HAP-1 (cell line): ENCODE data around the gene HILPDA.
A peak's percentile ranks its signal among the peaks of the same experiment; 100 is the strongest.
"Not testable (repeated sequence)": the region's sequence is repeated elsewhere in the genome, so short reads cannot be mapped to it uniquely, and the experiment has no call there.

ENCODE experiments used
- DNase-seq, 2 experiments: peaks; one replicate each; pipeline ENCODE4 v3.0.0-alpha.2; 2016 to 2020; ENCODE audit warnings: low spot score in 2 of 2
- H3K27me3 ChIP-seq: fragments of 250-450 bp; sonication (Bioruptor Pico); 2 replicates; pipeline ENCODE4 v1.5.1; 2020; ENCODE audit warnings: low read depth, mild to moderate bottlenecking, moderate library complexity
- H3K36me3 ChIP-seq: fragments of 250-450 bp; sonication (Bioruptor Pico); replicated peaks from 2 replicates; pipeline ENCODE4 v1.5.1; 2020; ENCODE audit warnings: mild to moderate bottlenecking
- H3K4me1 ChIP-seq: fragments of 250-450 bp; sonication (Bioruptor Pico); 2 replicates; pipeline ENCODE4 v1.5.1; 2020; ENCODE audit warnings: mild to moderate bottlenecking
- H3K4me3 ChIP-seq: fragments of 250-450 bp; sonication (Bioruptor Pico); 2 replicates; pipeline ENCODE4 v1.5.1; 2020; ENCODE audit warnings: mild to moderate bottlenecking, moderate library complexity
- H3K9me3 ChIP-seq: fragments of 250-450 bp; sonication (Bioruptor Pico); 2 replicates; pipeline ENCODE4 v1.5.1; 2020; ENCODE audit warnings: mild to moderate bottlenecking, moderate library complexity
- in situ Hi-C: fragments of 300-500 bp; cut with MboI; formaldehyde crosslinking; loops from 3 replicates; pipeline ENCODE4 v1.14.3; 2020; ENCODE audit warnings: low sequenced_read_pairs, inconsistent platforms, mixed read lengths

HILPDA gene

GRCh38 chr7:128459394-128459878 lies 3.8 kb downstream of the HILPDA start:
- DNase-seq, result peak; percentile 68 to 76

GRCh38 chr7:128462460-128462859 lies 6.8 kb downstream of the HILPDA start:
- H3K36me3 ChIP-seq, result peaks cover 8% of the 10 kb centered on the region
- no peak overlapping the region for H3K4me3 ChIP-seq
- H3K9me3 ChIP-seq, result no peaks in the 10 kb centered on the region
- DNase-seq, result no peak
- in situ Hi-C loops, result no loop called here
- no peaks in the 10 kb centered on the region for H3K27me3 ChIP-seq
- peaks cover 6% of the 10 kb centered on the region for H3K4me1 ChIP-seq

More at GRCh38 chr7:128459394-128459878, 3.8 kb downstream of the HILPDA start:
- Histone ChIP-seq H3K4me3 (no peak overlapping the region), H3K27me3 (no peaks in the 10 kb centered on the region), H3K4me1 (peaks cover 18% of the 10 kb centered on the region), H3K9me3 (no peaks in the 10 kb centered on the region), H3K36me3 (peaks cover 11% of the 10 kb centered on the region)
- in situ Hi-C loops, result no loop called here

- H3K36me3 ChIP-seq, H3K4me3 ChIP-seq, in situ Hi-C loops, H3K9me3 ChIP-seq, H3K27me3 ChIP-seq, H3K4me1 ChIP-seq, DNase-seq: not testable (repeated sequence)
These were observed 7.7 kb downstream of the HILPDA start for GRCh38 chr7:128463345-128463744.

GRCh38 chr7:128463933-128464332 lies 8.3 kb downstream of the HILPDA start:
- H3K36me3 ChIP-seq, H3K4me3 ChIP-seq, in situ Hi-C loops, H3K27me3 ChIP-seq, H3K4me1 ChIP-seq, H3K9me3 ChIP-seq: not testable (repeated sequence)
- peak; percentile 35 to 53 for DNase-seq

- H3K27me3 ChIP-seq, in situ Hi-C loops, H3K9me3 ChIP-seq, H3K36me3 ChIP-seq, DNase-seq, H3K4me3 ChIP-seq, H3K4me1 ChIP-seq: not testable (repeated sequence)
These were observed 11.2 kb downstream of the HILPDA start for GRCh38 chr7:128466871-128467270.

- H3K27me3 ChIP-seq, H3K9me3 ChIP-seq, in situ Hi-C loops: not testable (repeated sequence)
- peak; percentile 91 to 97 for DNase-seq
- Histone ChIP-seq H3K36me3 (peaks cover 11% of the 10 kb centered on the region), H3K4me3 (peak within 1 kb of the TSS; percentile 97), H3K4me1 (peaks cover 11% of the 10 kb centered on the region)
These were observed 21.0 kb downstream of the HILPDA start, which contains the start of gene METTL2B for GRCh38 chr7:128476402-128477335. Gene METTL2B, plus strand, starts transcription at chr7:128476748. Its CDS starts 18 bp downstream, at chr7:128476766.

- Histone ChIP-seq H3K4me3 (peak overlapping the region; percentile 97), H3K4me1 (peaks cover 11% of the 10 kb centered on the region), H3K36me3 (peaks cover 13% of the 10 kb centered on the region)
- DNase-seq, H3K27me3 ChIP-seq, in situ Hi-C loops, H3K9me3 ChIP-seq: not testable (repeated sequence)
These were observed 21.6 kb downstream of the HILPDA start for GRCh38 chr7:128477336-128477690.

- H3K4me3 ChIP-seq, result not testable (repeated sequence)
These were observed 23.4 kb downstream of the HILPDA start for GRCh38 chr7:128479082-128479481.

GRCh38 chr7:128488134-128488533 lies 32.5 kb downstream of the HILPDA start:
- H3K4me3 ChIP-seq, in situ Hi-C loops, H3K9me3 ChIP-seq, H3K4me1 ChIP-seq, DNase-seq, H3K27me3 ChIP-seq: not testable (repeated sequence)
- peaks cover 17% of the 10 kb centered on the region for H3K36me3 ChIP-seq

More at GRCh38 chr7:128479082-128479481, 23.4 kb downstream of the HILPDA start:
- H3K27me3 ChIP-seq, DNase-seq, H3K9me3 ChIP-seq, in situ Hi-C loops: not testable (repeated sequence)
- peaks cover 21% of the 10 kb centered on the region for H3K36me3 ChIP-seq
- peaks cover 11% of the 10 kb centered on the region for H3K4me1 ChIP-seq

- Histone ChIP-seq H3K4me3 (no peak overlapping the region), H3K9me3 (no peaks in the 10 kb centered on the region), H3K4me1 (no peaks in the 10 kb centered on the region), H3K27me3 (no peaks in the 10 kb centered on the region), H3K36me3 (peaks cover 16% of the 10 kb centered on the region)
- no peak for DNase-seq
- in situ Hi-C loops, result no loop called here
These were observed 41.7 kb downstream of the HILPDA start for GRCh38 chr7:128497405-128497804.

GRCh38 chr7:128505416-128505815 lies 49.7 kb downstream of the HILPDA start:
- DNase-seq, H3K4me1 ChIP-seq, H3K4me3 ChIP-seq, H3K27me3 ChIP-seq, H3K9me3 ChIP-seq, H3K36me3 ChIP-seq, in situ Hi-C loops: not testable (repeated sequence)

GRCh38 chr7:128506819-128507218 lies 51.1 kb downstream of the HILPDA start:
- in situ Hi-C loops, H3K4me3 ChIP-seq, H3K9me3 ChIP-seq, H3K27me3 ChIP-seq, H3K4me1 ChIP-seq, H3K36me3 ChIP-seq, DNase-seq: not testable (repeated sequence)

- H3K9me3 ChIP-seq, H3K4me1 ChIP-seq, H3K36me3 ChIP-seq, in situ Hi-C loops, H3K27me3 ChIP-seq, DNase-seq, H3K4me3 ChIP-seq: not testable (repeated sequence)
These were observed 51.8 kb downstream of the HILPDA start for GRCh38 chr7:128507321-128507993.
